ENCODE results near the gene CKAP4.

Gene CKAP4

GRCh38 chr12:106227641-106228319 lies 20.0 kb downstream of the CKAP4 start:
- H3K27ac ChIP-seq = no peak overlapping the region
- TF ChIP-seq, protein P1, sequence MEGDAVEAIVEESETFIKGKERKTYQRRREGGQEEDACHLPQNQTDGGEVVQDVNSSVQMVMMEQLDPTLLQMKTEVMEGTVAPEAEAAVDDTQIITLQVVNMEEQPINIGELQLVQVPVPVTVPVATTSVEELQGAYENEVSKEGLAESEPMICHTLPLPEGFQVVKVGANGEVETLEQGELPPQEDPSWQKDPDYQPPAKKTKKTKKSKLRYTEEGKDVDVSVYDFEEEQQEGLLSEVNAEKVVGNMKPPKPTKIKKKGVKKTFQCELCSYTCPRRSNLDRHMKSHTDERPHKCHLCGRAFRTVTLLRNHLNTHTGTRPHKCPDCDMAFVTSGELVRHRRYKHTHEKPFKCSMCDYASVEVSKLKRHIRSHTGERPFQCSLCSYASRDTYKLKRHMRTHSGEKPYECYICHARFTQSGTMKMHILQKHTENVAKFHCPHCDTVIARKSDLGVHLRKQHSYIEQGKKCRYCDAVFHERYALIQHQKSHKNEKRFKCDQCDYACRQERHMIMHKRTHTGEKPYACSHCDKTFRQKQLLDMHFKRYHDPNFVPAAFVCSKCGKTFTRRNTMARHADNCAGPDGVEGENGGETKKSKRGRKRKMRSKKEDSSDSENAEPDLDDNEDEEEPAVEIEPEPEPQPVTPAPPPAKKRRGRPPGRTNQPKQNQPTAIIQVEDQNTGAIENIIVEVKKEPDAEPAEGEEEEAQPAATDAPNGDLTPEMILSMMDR (conservative IDR thresholded peaks at IDR 0.05) = no peak

- H3K27ac ChIP-seq = no peak overlapping the region
Observed at GRCh38 chr12:106226884-106227640, 20.8 kb downstream of the CKAP4 start.

DNA sequence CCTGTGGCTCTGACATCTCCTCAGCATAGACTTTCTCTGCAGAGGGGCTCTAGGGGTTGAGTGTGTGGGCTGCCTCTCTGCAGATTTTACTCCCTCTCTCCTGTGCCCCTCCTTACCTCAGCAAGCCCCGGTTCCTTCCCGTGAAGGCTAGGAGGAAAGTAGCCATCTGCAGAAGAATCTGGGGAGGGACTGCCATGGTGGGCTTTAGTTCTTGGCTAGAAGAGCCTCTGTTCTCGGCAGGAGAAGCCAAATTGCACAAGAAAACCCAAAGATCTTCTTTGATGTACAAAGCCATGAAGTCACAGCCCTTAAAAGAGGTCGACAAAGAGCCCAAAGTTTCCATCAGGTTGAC lies 23.5 kb downstream of the CKAP4 start:
- TF ChIP-seq, protein P1 (conservative IDR thresholded peaks at IDR 0.05) = peak; percentile 37
- H3K27ac ChIP-seq = no peak overlapping the region

More at GRCh38 chr12:106226884-106227640, 20.8 kb downstream of the CKAP4 start:
- TF ChIP-seq, protein P1 (conservative IDR thresholded peaks at IDR 0.05) = peak; percentile 72

DNA sequence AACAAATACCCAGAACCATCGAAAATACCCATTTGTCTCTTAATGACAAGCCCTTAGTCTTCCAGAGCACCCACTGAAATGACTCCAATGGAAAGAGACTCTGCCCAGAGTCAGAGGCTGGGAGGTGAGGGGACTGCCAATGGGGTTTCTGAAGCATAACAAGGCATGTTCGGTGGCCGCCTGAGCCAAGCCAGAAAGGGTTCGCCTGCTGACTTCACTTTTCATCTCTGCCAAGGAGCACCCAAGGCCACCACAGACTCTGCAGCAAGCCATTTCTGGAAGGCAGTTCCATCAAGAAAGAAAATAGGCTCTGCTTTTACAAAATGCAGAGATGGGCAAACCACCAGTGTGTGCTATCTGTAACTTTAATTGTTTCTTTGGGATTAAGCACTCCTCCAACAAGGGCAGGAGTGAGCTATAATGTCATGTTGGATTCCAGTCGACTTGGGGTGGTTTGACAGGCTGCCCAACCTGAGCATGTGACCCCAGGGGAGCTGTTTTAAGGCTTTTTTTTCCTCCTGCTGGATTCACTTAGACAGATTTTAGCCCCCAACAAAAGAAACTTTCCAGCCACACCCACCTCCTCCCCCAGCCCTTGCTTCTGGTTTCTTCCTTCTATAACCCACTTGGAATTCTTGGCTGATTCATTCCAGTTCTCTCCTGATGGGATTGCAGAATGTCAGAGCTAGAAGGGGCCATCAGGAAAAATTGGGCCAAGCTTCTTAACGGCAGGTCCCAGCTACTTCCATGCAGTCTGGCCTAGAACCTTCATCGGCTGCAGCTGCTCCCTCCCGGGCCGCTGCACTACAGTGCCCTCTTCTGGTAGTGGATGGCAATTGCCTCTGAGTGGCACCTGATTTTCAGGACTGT lies 24.1 kb downstream of the CKAP4 start:
- TF ChIP-seq, protein P1 (conservative IDR thresholded peaks at IDR 0.05) = peak; percentile 90
- no peak overlapping the region for H3K27ac ChIP-seq

DNA sequence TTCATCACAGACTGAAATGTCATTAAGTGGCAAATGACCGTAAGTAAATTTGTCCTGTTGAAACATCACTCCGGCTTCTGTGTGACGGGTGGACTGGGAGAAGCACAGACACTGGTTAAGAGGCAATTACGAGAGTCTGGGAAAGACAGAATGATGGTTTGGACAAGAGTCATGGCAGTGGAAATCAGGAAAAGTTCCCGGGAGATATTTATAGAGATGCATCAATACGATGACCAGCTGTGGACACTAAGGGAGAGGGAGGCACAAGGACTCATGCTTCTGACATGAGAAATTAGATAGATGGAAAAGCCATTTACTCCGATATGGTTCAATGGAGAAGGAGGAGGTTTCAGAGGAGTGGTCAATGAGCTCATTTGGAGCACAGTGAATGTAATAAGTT lies 27.3 kb downstream of the CKAP4 start:
- TF ChIP-seq, protein P1 (conservative IDR thresholded peaks at IDR 0.05) = no peak
- no peak overlapping the region for H3K27ac ChIP-seq

GRCh38 chr12:106219043-106219442 lies 28.8 kb downstream of the CKAP4 start:
- TF ChIP-seq, protein P1 (conservative IDR thresholded peaks at IDR 0.05) = no peak
- no peak overlapping the region for H3K27ac ChIP-seq

DNA sequence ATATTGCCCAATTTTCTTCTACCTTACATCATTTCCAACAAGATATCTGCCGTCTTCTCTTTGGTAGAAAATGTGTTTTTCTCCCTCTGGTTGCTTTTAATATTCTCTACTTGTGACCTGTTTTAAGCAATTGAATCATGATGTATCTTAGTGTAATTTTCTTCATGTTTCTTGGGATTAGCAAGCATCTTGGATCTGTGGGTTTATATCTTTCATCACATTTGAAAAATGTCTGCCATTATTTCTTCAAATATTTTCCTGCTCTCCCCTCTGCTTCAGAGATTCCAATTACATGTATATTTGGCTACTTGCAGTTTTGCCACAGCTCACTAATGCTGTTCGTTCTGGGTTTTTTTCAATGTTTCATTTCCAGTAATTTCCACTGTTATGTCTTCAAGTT lies 30.1 kb downstream of the CKAP4 start:
- no peak overlapping the region for H3K27ac ChIP-seq
- TF ChIP-seq, protein P1 (conservative IDR thresholded peaks at IDR 0.05) = no peak

Data from VCaP (cell line).